Transverse colon (tissue), 4 donors: ENCODE data around the gene TLR4.

Source experiments
- EP300 ChIP-seq: sonication (generic); formaldehyde crosslinking; IDR thresholded peaks from one replicate; pipeline ENCODE4 v1.6.1; 2017; ENCODE audit warnings: antibody characterized with exemption, low read depth
- POLR2A ChIP-seq: fragments of 450-650 bp; IDR thresholded peaks from one replicate; pipeline ENCODE4 v1.6.1; 2016; ENCODE audit warnings: antibody characterized with exemption, mild to moderate bottlenecking, moderate library complexity
- POLR2AphosphoS5 ChIP-seq, 3 donors: sonication (generic); formaldehyde crosslinking; IDR thresholded peaks; one replicate each; pipeline ENCODE4 v1.6.1; 2016; ENCODE audit warnings: antibody characterized with exemption in 3 of 3
- TF ChIP-seq, protein P1 (sequence below), 5 experiments: fragments of 200-600 bp in 3 of 5; fragments of 450-650 bp in 2 of 5; sonication (generic) in 3 of 5; IDR thresholded peaks; 1 replicate in 2 of 5; 2 replicates in 3 of 5; pipeline ENCODE4 v1.5.1; 2016 to 2017; ENCODE audit warnings: antibody characterized with exemption in 5 of 5, inconsistent platforms in 3 of 5, mild to moderate bottlenecking in 2 of 5, moderate library complexity in 1 of 5

DNA sequence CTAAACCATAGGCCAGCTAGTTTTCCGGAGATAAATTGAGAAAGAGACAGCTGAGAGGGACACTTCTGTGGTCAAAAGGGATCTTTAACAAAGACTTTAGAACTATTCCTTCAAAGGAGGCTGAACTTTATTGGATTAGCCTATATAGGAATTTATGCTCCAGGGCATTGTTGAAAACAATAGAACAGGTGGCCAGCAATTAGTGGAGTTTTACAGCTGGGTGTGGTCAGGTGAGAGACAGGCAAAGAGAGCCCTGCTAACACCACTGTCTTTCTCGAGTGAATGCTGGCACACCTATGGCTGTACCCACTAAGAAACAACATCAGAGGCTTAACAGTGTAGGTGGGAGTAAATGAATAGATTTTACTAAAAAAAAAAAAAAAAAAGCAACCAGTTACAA is 16.7 kb upstream of the TLR4 start:
- no peak for TF ChIP-seq POLR2A
- TF ChIP-seq, protein P1, sequence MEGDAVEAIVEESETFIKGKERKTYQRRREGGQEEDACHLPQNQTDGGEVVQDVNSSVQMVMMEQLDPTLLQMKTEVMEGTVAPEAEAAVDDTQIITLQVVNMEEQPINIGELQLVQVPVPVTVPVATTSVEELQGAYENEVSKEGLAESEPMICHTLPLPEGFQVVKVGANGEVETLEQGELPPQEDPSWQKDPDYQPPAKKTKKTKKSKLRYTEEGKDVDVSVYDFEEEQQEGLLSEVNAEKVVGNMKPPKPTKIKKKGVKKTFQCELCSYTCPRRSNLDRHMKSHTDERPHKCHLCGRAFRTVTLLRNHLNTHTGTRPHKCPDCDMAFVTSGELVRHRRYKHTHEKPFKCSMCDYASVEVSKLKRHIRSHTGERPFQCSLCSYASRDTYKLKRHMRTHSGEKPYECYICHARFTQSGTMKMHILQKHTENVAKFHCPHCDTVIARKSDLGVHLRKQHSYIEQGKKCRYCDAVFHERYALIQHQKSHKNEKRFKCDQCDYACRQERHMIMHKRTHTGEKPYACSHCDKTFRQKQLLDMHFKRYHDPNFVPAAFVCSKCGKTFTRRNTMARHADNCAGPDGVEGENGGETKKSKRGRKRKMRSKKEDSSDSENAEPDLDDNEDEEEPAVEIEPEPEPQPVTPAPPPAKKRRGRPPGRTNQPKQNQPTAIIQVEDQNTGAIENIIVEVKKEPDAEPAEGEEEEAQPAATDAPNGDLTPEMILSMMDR (IDR thresholded peaks at IDR 0.05): no peak
- no peak for TF ChIP-seq POLR2AphosphoS5 (IDR thresholded peaks at IDR 0.05)
- TF ChIP-seq EP300: no peak
